Activated CD4-positive, alpha-beta memory T cell treated with anti-CD3 and anti-CD28 coated beads, Interleukin-2, amount 10 ng/mL, durations not matched to agents 7 days and 5 days (primary cell): ENCODE measurements around the gene KAT8. TPM values are rescaled to one million over a fixed set of nuclear protein-coding genes. Genes with fewer than 3 reads are reported as not detected.
"Not testable (repeated sequence)": the region's sequence is repeated elsewhere in the genome, so short reads cannot be mapped to it uniquely, and the experiment has no call there.

Source experiments
- CTCF ChIA-PET: fragments of 350-600 bp; sonication (Branson Sonifier 250); formaldehyde crosslinking; loops from one replicate; lab custom pipeline; 2021; ENCODE audit warnings: antibody characterized with exemption, inconsistent platforms; lab: Charles Lee
- POLR2A ChIA-PET: fragments of 350-600 bp; sonication (Branson Sonifier 250); formaldehyde crosslinking; loops from one replicate; lab custom pipeline; 2021; ENCODE audit warnings: antibody characterized with exemption; lab: Charles Lee
- DNase-seq: peaks from one replicate; pipeline ENCODE4 v3.0.0-alpha.2; 2020
- H3K27ac Mint-ChIP-seq: one replicate; pipeline ENCODE4 v1.8.0; 2021; ENCODE audit warnings: mild to moderate bottlenecking, mixed read lengths
- H3K27me3 Mint-ChIP-seq: one replicate; pipeline ENCODE4 v1.8.0; 2021; ENCODE audit warnings: mixed read lengths
- H3K36me3 Mint-ChIP-seq: one replicate; pipeline ENCODE4 v1.8.0; 2021; ENCODE audit warnings: low read depth, mixed read lengths
- H3K4me1 Mint-ChIP-seq: one replicate; pipeline ENCODE4 v1.8.0; 2021; ENCODE audit warnings: mixed read lengths
- H3K4me3 Mint-ChIP-seq: one replicate; pipeline ENCODE4 v1.8.0; 2021; ENCODE audit warnings: mild to moderate bottlenecking, mixed read lengths
- H3K9me3 Mint-ChIP-seq: one replicate; pipeline ENCODE4 v1.8.0; 2021; ENCODE audit warnings: mixed read lengths
- total RNA-seq, 2 experiments: library from RNA; stranded (reverse); gene quantifications; one replicate each; pipeline ENCODE4 v1.2.3, GENCODE V29; 2021

KAT8 gene
- total RNA-seq, 2 experiments from 2014 or later = 43.7 to 44.3 TPM

DNA sequence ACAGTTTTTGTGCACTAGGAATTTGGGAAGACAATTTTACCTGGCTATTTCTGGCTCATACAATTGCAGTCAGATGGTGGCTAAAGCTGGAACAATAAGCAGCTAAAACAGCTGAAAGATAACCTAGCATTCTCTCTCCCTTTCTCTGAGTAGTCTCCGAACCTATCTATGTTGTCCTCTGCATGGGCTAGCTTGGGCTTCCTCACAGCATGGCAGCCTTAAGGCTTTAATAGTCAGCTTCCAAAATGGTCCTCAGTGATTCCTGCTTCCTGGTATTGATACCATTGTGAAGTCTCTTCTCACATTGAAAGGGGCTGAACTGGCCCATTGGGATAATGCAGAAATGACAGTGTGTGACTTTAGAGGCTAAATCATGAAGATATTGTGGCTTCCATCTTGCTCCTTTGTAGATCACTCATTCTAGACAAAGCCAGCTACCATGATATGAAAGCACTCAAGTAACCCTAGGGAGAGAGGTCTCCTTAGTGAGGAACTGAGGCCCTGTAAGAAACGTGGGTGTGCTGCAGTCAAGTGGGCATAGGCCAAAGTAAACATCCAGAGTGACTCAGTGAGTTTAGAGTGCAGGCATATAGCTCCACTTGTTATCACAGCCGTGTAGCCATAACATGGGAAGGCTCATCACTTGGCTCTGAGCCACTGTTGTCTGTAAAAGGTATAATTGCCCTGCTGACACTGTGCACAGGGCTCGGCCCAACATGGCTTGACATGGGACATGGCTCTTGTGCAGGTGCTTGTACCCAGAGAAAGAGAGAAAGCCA lies 17.4 kb upstream of the KAT8 start:
- no peak for DNase-seq
- Mint-ChIP-seq H3K27ac (no peak overlapping the region), H3K9me3 (no peaks in the 10 kb centered on the region), H3K36me3 (no peaks in the 10 kb centered on the region), H3K27me3 (no peaks in the 10 kb centered on the region), H3K4me3 (no peak overlapping the region), H3K4me1 (peaks cover 9% of the 10 kb centered on the region)
- POLR2A ChIA-PET = interaction anchor here (1.0 to 2.2 kb wide), 2 partner anchors 17 to 150 kb away, joined by 3 to 12 read pairs; partner anchors contain the start of gene KAT8
- CTCF ChIA-PET = interaction anchor here (1.4 to 3.5 kb wide), 2 partner anchors 26 to 42 kb away, joined by 4 to 12 read pairs; partner anchors contain the start of genes ZNF646 and ZNF668

DNA sequence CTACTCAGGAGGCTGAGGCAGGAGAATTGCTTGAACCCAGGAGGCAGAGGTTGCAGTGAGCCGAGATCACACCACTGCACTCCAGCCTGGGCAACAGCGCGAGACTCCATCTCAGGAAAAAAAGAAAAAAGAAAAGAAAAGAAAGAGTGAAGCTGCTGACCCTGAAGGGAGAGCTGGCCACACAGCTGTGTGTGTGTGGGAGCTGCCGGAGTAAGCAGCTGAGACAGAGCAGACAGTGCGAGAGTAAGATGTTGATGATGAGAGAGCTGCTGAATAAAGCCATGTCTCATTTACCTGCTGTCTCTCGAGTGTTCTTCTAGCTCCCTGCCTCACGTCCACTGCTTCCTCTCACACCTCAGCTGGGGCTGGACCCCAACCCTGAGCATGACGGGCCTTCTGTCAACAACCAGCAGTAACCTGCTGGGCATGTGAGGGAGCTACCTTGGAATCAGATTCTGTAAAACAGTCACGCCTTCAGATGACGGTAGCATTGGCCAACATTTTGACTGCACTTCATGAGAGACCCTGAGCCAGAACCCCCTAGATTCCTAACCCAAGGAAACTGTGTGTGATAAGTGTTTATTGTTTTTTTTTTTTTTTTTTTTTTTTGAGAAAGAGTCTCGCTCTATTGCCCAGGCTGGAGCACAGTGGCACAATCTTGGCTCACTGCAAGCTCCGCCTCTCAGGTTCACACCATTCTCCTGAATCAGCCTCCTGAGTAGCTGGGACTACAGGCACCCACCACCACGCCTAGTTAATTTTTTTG lies 16.4 kb upstream of the KAT8 start:
- H3K27ac Mint-ChIP-seq, H3K4me1 Mint-ChIP-seq, DNase-seq, H3K9me3 Mint-ChIP-seq, H3K4me3 Mint-ChIP-seq, H3K36me3 Mint-ChIP-seq, H3K27me3 Mint-ChIP-seq: not testable (repeated sequence)
- POLR2A ChIA-PET = interaction anchor here (0.9 to 2.2 kb wide), 3 partner anchors 16 to 106 kb away, joined by 3 to 12 read pairs (median 4); partner anchors contain the start of gene KAT8
- CTCF ChIA-PET = interaction anchor here (0.7 to 3.5 kb wide), 4 partner anchors 14 to 41 kb away, joined by 3 to 12 read pairs (median 6); partner anchors contain the start of genes KAT8, ZNF646 and ZNF668

DNA sequence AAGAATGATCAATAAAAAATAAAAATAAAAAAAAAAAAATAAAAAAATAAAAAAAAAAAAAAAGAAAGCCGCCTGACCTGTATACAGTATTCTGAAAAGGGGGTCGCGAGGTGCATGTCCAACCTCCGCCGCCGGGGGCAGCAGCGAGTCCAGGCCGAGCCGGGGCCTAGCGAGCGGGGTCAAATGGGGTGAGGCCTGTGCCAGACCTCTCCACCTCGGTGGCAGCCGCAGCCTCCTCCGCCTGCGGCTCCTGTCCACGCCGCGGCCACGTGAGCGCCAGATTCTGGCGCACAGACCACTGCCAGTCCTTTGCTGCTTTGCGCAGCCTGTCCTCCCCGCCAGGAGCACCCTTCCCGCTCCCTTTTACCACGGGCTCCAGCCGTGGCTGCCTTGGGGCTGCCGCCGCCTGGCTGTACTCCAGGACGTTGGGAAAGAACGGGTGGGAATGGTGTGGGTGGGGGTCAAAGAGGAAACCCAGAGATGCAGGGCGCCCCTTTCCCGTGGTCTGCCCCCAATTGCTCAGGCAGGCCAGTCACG lies 11.7 kb upstream of the KAT8 start:
- H3K27ac Mint-ChIP-seq = peak overlapping the region; percentile 40
- ChIA-PET POLR2A (no interaction called here), CTCF (no interaction called here)

DNA sequence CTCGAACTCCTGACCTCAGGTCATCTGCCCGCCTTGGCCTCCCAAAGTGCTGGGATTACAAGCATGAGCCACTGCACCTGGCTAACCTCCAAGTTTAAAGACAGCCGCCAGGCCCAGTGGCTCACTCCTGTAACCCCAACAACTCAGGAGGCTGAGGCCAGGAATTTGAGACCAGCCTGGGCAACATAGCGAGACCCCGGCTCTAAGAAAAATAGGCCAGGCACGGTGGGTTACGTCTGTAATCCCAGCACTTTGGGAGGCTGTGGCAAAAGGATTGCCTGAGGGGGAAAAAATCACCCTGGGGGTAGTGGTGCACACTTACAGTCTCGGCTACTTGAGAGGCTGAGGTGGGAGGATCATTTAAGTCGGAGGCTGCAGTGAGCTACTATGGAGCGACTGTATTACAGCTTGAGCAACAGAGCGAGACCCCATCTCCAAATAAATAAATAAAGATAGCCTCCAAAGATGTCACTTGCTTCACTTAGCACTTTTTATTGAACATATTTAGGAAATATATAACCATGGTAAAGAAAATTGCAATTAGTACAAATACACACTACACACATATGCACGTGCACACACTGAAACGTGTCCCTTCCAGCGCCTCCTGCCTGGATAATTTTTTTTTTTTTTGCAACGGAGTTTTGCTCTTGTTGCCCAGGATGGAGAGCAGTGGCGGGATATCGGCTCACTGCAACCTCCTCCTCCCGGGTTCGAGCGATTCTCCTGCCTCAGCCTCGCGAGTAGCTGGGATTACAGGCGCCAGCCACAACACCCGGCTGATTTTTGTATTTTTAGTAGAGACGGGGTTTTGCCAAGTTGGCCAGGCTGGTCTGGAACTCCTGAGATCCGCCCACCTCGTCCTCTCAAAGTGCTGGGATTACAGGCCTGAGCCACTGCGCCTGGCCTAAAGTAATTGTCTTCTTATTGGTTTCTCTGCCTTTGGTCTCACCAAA lies 10.7 kb upstream of the KAT8 start:
- peaks cover 17% of the 10 kb centered on the region for H3K36me3 Mint-ChIP-seq
- H3K9me3 Mint-ChIP-seq = no peaks in the 10 kb centered on the region
- ChIA-PET CTCF (interaction anchor here (0.8 to 1.0 kb wide), 2 partner anchors 13 to 80 kb away, joined by 3 read pairs; no protein-coding TSS in a partner anchor), POLR2A (interaction anchor here (1.0 kb wide), 1 partner anchor 73 kb away, joined by 5 read pairs; the partner anchor contains the start of gene FUS)
- H3K27me3 Mint-ChIP-seq = no peaks in the 10 kb centered on the region
- DNase-seq = no peak
- peaks cover 28% of the 10 kb centered on the region for H3K4me1 Mint-ChIP-seq
- peak overlapping the region; percentile 68 for H3K27ac Mint-ChIP-seq
- peak overlapping the region; percentile 75 for H3K4me3 Mint-ChIP-seq

More for the DNA sequence above, 11.7 kb upstream of the KAT8 start:
- peak; percentile 81 for DNase-seq
- H3K36me3 Mint-ChIP-seq = peaks cover 9% of the 10 kb centered on the region
- no peaks in the 10 kb centered on the region for H3K9me3 Mint-ChIP-seq
- H3K4me1 Mint-ChIP-seq = peaks cover 28% of the 10 kb centered on the region
- H3K27me3 Mint-ChIP-seq = no peaks in the 10 kb centered on the region
- peak overlapping the region; percentile 13 for H3K4me3 Mint-ChIP-seq

- peak overlapping the region; percentile 75 for H3K4me3 Mint-ChIP-seq
- peaks cover 28% of the 10 kb centered on the region for H3K4me1 Mint-ChIP-seq
- no peaks in the 10 kb centered on the region for H3K27me3 Mint-ChIP-seq
- H3K27ac Mint-ChIP-seq = peak overlapping the region; percentile 68
- ChIA-PET POLR2A (interaction anchor here (1.0 to 2.0 kb wide), 2 partner anchors 10 to 72 kb away, joined by 5 to 7 read pairs; partner anchors contain the start of genes FUS and KAT8), CTCF (interaction anchor here (1.0 kb wide), 1 partner anchor 79 kb away, joined by 3 read pairs; no protein-coding TSS in a partner anchor)
- peaks cover 23% of the 10 kb centered on the region for H3K36me3 Mint-ChIP-seq
- H3K9me3 Mint-ChIP-seq = no peaks in the 10 kb centered on the region
- peak; percentile 31 for DNase-seq
These were observed 10.0 kb upstream of the KAT8 start for GRCh38 chr16:31107465-31107867.

- POLR2A ChIA-PET = interaction anchor here (1.0 to 2.0 kb wide), 2 partner anchors 9 to 72 kb away, joined by 5 to 7 read pairs; partner anchors contain the start of genes FUS and KAT8
- H3K27me3 Mint-ChIP-seq = no peaks in the 10 kb centered on the region
- peak within 1 kb of the TSS; percentile 75 for H3K4me3 Mint-ChIP-seq
- DNase-seq = peak; percentile 82
- peak within 1 kb of the TSS; percentile 68 for H3K27ac Mint-ChIP-seq
- CTCF ChIA-PET = no interaction called here
- H3K4me1 Mint-ChIP-seq = peaks cover 30% of the 10 kb centered on the region
- H3K36me3 Mint-ChIP-seq = peaks cover 23% of the 10 kb centered on the region
- H3K9me3 Mint-ChIP-seq = no peaks in the 10 kb centered on the region
These were observed 9.2 kb upstream of the KAT8 start, which contains the start of gene BCKDK for GRCh38 chr16:31108035-31108793. BCKDK (plus strand) TSS chr16:31108386; CDS start chr16:31109224, 838 bp downstream.

DNA sequence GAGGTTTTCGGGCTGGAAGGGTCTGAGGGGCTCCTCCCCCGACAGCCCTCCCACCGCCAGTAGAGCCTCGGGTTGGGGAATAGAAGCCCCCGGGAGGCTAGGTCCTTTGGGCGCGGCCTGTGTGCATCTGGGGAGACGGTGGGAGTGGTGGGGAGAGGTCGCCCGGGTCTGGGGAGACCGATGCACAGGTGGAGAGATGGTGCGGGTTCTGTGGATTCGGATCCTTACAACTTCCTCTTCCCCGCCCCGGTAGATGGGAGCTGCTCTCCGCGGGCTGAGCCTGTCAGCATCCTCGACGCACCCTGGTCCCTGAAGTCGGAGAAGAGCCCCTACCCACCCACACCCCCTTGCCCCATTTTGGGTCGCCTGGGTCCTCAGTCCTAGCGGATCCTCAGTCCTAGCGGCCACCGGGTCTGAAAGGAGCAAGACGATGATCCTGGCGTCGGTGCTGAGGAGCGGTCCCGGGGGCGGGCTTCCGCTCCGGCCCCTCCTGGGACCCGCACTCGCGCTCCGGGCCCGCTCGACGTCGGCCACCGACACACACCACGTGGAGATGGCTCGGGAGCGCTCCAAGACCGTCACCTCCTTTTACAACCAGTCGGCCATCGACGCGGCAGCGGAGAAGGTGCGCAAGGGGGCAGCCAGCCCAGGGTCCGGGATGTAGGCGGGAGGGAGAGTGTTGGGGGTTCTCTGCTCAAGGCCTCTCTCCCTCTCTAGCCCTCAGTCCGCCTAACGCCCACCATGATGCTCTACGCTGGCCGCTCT lies 8.5 kb upstream of the KAT8 start:
- Mint-ChIP-seq H3K4me1 (peaks cover 35% of the 10 kb centered on the region), H3K36me3 (peaks cover 23% of the 10 kb centered on the region), H3K27ac (peak overlapping the region; percentile 51), H3K9me3 (no peaks in the 10 kb centered on the region), H3K27me3 (no peaks in the 10 kb centered on the region), H3K4me3 (peak overlapping the region; percentile 71)
- CTCF ChIA-PET = no interaction called here
- no peak for DNase-seq
- POLR2A ChIA-PET = interaction anchor here (1.4 to 2.0 kb wide), 2 partner anchors 8 to 35 kb away, joined by 4 to 7 read pairs; partner anchors contain the start of genes KAT8, ZNF646 and ZNF668

GRCh38 chr16:31109622-31110021 lies 7.8 kb upstream of the KAT8 start:
- POLR2A ChIA-PET = interaction anchor here (1.4 kb wide), 1 partner anchor 36 kb away, joined by 4 read pairs; the partner anchor contains the start of genes ZNF646 and ZNF668
- CTCF ChIA-PET = no interaction called here
- Mint-ChIP-seq H3K4me3 (peak overlapping the region; percentile 71), H3K27me3 (no peaks in the 10 kb centered on the region), H3K27ac (peak overlapping the region; percentile 51), H3K4me1 (peaks cover 38% of the 10 kb centered on the region), H3K9me3 (no peaks in the 10 kb centered on the region), H3K36me3 (peaks cover 23% of the 10 kb centered on the region)
- DNase-seq = no peak

GRCh38 chr16:31110106-31111034 lies 7.1 kb upstream of the KAT8 start:
- Mint-ChIP-seq H3K4me1 (peaks cover 40% of the 10 kb centered on the region), H3K36me3 (peaks cover 23% of the 10 kb centered on the region), H3K27ac (no peak overlapping the region), H3K4me3 (peak overlapping the region; percentile 71), H3K27me3 (no peaks in the 10 kb centered on the region), H3K9me3 (no peaks in the 10 kb centered on the region)
- POLR2A ChIA-PET = interaction anchor here (1.4 kb wide), 2 partner anchors 36 to 37 kb away, joined by 3 to 4 read pairs; partner anchors contain the start of genes ZNF646 and ZNF668
- CTCF ChIA-PET = no interaction called here
- no peak for DNase-seq
